ENCODE measurements around the gene CTIF.

- no peak for TF ChIP-seq CTCF (conservative IDR thresholded peaks at IDR 0.05; ENCODE audit: low read depth, low read length)
- TF ChIP-seq EZH2phosphoT487 (IDR thresholded peaks at IDR 0.05; ENCODE audit: borderline replicate concordance, low read length): no peak
These were observed 45.2 kb upstream of the CTIF start for GRCh38 chr18:48493434-48494230.
